ENCODE measurements around the gene SLC25A5. TPM values are rescaled to one million over a fixed set of nuclear protein-coding genes. Genes with fewer than 3 reads are reported as not detected.
"Not testable (repeated sequence)": the region's sequence is repeated elsewhere in the genome, so short reads cannot be mapped to it uniquely, and the experiment has no call there.

Gene SLC25A5
- total and polyA plus RNA-seq, 10 donors = 146 to 256 (median 232) TPM

- Histone ChIP-seq H3K9me3 (no peaks in the 10 kb centered on the region), H3K4me3 (no peak overlapping the region), H3K27ac (no peak overlapping the region), H3K36me3 (no peaks in the 10 kb centered on the region), H3K27me3 (replicated peaks in 1 of 7) (no peaks in the 10 kb centered on the region), H3K4me1 (peaks cover 0 to 17% (median 6%) of the 10 kb centered on the region in 6 donors)
- no peak for TF ChIP-seq CTCF (IDR thresholded peaks at IDR 0.05 in 8 of 11, conservative IDR thresholded peaks at IDR 0.05 in 3 of 11)
- TF ChIP-seq POLR2AphosphoS5 (IDR thresholded peaks at IDR 0.05) = no peak
- no peak for TF ChIP-seq POLR2A (IDR thresholded peaks at IDR 0.05)
- WGBS, 5 donors = 71 to 88% (median 74%) methylated on average over 11 of the region's 11 CpGs
- intact Hi-C loops (cut with DNase I; ENCODE audit: low total_unique reads) = no loop called here
- no peak for DNase-seq
These were observed 18.5 kb downstream of the SLC25A5 start for GRCh38 chrX:119486745-119487144.

- H3K9me3 ChIP-seq; H3K4me3 ChIP-seq; H3K36me3 ChIP-seq; H3K27me3 ChIP-seq (replicated peaks in 1 of 7); intact Hi-C loops (cut with DNase I; ENCODE audit: low total_unique reads); DNase-seq; H3K4me1 ChIP-seq; H3K27ac ChIP-seq: not testable (repeated sequence)
- WGBS, 5 donors = 60 to 99% (median 93%) methylated on average over 2 to 24 of the region's 24 CpGs; no CpG with 5 or more reads in 1 of the 5 donors
These were observed 19.5 kb downstream of the SLC25A5 start for GRCh38 chrX:119487766-119488165.

GRCh38 chrX:119488749-119489148 lies 20.5 kb downstream of the SLC25A5 start:
- no peak for DNase-seq
- 16 to 35% (median 19%) methylated on average over 8 of the region's 8 CpGs for WGBS, 5 donors
- Histone ChIP-seq H3K27ac (no peak overlapping the region), H3K4me3 (no peak overlapping the region), H3K4me1 (peaks cover 0 to 4% (median 0%) of the 10 kb centered on the region in 6 donors), H3K27me3 (replicated peaks in 1 of 7) (no peaks in the 10 kb centered on the region), H3K9me3 (no peaks in the 10 kb centered on the region), H3K36me3 (no peaks in the 10 kb centered on the region)
- peak in 10 of 11 experiments; percentile 35 to 64 (median 60) for TF ChIP-seq CTCF (IDR thresholded peaks at IDR 0.05 in 8 of 11, conservative IDR thresholded peaks at IDR 0.05 in 3 of 11)
- TF ChIP-seq POLR2AphosphoS5 (IDR thresholded peaks at IDR 0.05) = no peak
- intact Hi-C loops (cut with DNase I; ENCODE audit: low total_unique reads) = no loop called here

- Histone ChIP-seq H3K27ac (no peak overlapping the region), H3K4me3 (no peak overlapping the region), H3K9me3 (no peaks in the 10 kb centered on the region), H3K27me3 (replicated peaks in 1 of 7) (no peaks in the 10 kb centered on the region), H3K36me3 (no peaks in the 10 kb centered on the region), H3K4me1 (peaks cover 0 to 4% (median 0%) of the 10 kb centered on the region in 6 donors)
- DNase-seq = no peak
- 74 to 89% (median 82%) methylated on average over 11 to 13 of the region's 13 CpGs for WGBS, 5 donors
- TF ChIP-seq POLR2AphosphoS5 (IDR thresholded peaks at IDR 0.05) = no peak
- TF ChIP-seq CTCF (IDR thresholded peaks at IDR 0.05 in 8 of 11, conservative IDR thresholded peaks at IDR 0.05 in 3 of 11) = no peak
- TF ChIP-seq POLR2A (IDR thresholded peaks at IDR 0.05) = no peak
- intact Hi-C loops (cut with DNase I; ENCODE audit: low total_unique reads) = no loop called here
These were observed 21.2 kb downstream of the SLC25A5 start for GRCh38 chrX:119489212-119490074.
